ENCODE measurements around the gene KCNJ1. TPM values are rescaled to one million over a fixed set of nuclear protein-coding genes. Genes with fewer than 3 reads are reported as not detected.

KCNJ1 gene
- total and polyA plus RNA-seq, 12 donors = 0.01 to 0.29 (median 0.13) TPM; not detected in 7

- H3K27ac ChIP-seq = no peak overlapping the region
- intact Hi-C loops (cut with DNase I) = no loop called here
- no peaks in the 10 kb centered on the region for H3K4me1 ChIP-seq
- ATAC-seq = no peak
- TF ChIP-seq, protein P1, sequence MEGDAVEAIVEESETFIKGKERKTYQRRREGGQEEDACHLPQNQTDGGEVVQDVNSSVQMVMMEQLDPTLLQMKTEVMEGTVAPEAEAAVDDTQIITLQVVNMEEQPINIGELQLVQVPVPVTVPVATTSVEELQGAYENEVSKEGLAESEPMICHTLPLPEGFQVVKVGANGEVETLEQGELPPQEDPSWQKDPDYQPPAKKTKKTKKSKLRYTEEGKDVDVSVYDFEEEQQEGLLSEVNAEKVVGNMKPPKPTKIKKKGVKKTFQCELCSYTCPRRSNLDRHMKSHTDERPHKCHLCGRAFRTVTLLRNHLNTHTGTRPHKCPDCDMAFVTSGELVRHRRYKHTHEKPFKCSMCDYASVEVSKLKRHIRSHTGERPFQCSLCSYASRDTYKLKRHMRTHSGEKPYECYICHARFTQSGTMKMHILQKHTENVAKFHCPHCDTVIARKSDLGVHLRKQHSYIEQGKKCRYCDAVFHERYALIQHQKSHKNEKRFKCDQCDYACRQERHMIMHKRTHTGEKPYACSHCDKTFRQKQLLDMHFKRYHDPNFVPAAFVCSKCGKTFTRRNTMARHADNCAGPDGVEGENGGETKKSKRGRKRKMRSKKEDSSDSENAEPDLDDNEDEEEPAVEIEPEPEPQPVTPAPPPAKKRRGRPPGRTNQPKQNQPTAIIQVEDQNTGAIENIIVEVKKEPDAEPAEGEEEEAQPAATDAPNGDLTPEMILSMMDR (IDR thresholded peaks at IDR 0.05) = no peak
- H3K4me3 ChIP-seq = no peak overlapping the region
- peaks cover 0 to 6% (median 2%) of the 10 kb centered on the region in 7 donors for H3K27me3 ChIP-seq
- WGBS, 2 donors = 60 to 65% methylated on average over 3 of the region's 3 CpGs
- no peak for DNase-seq
- no peaks in the 10 kb centered on the region for H3K9me3 ChIP-seq
- no peaks in the 10 kb centered on the region for H3K36me3 ChIP-seq
Measured at GRCh38 chr11:128874427-128874826, 7.3 kb upstream of the KCNJ1 start.

DNA sequence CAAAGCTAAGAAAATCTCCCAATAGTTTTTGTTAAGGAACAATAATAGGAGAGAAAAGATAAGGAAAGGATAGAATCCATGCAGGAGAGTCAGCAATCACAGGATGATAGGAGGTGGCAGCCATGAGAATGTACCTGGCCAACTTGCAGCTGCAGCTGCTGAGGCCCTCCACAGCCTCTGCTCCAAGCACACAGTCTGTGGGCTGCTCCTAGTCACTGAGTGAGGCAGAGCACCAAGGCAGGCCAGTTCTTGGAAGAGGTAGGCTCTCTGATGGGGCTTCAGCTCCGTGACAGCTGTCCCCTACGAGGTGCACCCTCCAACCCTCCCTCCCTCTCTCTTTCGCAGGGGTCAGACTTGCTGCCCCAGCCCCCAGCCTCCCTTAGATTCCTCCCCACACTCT is 5.5 kb upstream of the KCNJ1 start:
- intact Hi-C loops (cut with DNase I) = no loop called here
- DNase-seq = no peak
- H3K27me3 ChIP-seq = peaks cover 0 to 5% (median 0%) of the 10 kb centered on the region in 7 donors
- H3K4me3 ChIP-seq = no peak overlapping the region
- WGBS, 2 donors = 85% methylated on average over 3 of the region's 3 CpGs
- H3K27ac ChIP-seq = no peak overlapping the region
- no peaks in the 10 kb centered on the region for H3K4me1 ChIP-seq
- no peak for ATAC-seq
- TF ChIP-seq, protein P1 (IDR thresholded peaks at IDR 0.05) = no peak
- H3K36me3 ChIP-seq = no peaks in the 10 kb centered on the region
- H3K9me3 ChIP-seq = no peaks in the 10 kb centered on the region

DNA sequence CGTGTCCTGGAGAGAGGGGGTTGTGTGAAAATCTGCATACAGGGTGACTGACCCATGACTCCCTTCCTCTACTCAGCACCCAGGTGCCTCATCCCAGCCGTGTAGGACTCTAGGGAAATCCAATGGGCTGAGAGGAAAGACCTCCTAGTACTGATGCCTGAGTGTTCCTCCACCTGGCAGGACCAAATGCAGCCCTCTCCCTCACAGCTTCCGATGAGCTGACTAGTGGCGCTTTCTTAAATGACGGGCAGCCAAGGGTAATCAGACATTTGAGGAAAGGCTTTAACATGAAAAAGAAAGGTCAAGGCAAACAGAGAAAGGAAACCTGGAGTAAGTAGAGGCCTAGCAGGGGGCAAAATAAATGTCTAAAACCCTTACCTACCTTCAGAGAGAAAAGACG is 5.0 kb upstream of the KCNJ1 start:
- WGBS, 2 donors = 79 to 88% methylated on average over 6 of the region's 6 CpGs
- intact Hi-C loops (cut with DNase I) = no loop called here
- Histone ChIP-seq H3K27me3 (peaks cover 0 to 5% (median 0%) of the 10 kb centered on the region in 7 donors), H3K27ac (no peak overlapping the region), H3K4me3 (no peak overlapping the region), H3K36me3 (no peaks in the 10 kb centered on the region), H3K4me1 (no peaks in the 10 kb centered on the region), H3K9me3 (no peaks in the 10 kb centered on the region)
- DNase-seq (no peak), ATAC-seq (no peak)
- TF ChIP-seq, protein P1 (IDR thresholded peaks at IDR 0.05) = no peak

DNA sequence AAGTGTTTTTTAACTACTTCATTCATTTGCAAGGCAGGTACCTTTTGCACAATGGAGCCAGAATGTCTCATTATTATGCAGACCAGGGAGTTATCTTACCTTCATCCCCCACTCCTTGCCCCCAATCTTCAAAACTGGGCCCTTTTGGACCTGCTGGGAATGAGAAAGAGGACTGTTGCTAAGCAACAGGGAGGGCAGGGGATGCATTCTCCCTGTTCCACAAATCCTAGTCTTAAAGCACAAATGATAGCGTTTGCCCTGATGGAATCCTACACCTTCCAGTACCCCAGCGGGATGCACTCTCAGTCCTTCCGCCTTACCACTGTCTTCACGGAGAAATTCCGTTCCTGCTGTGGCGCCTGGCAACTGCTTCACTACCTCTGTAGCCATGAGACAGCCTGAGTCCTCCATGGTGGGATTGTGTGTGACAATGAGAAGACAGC is 4.1 kb upstream of the KCNJ1 start:
- Histone ChIP-seq H3K9me3 (no peaks in the 10 kb centered on the region), H3K4me3 (no peak overlapping the region), H3K4me1 (no peaks in the 10 kb centered on the region), H3K27me3 (no peaks in the 10 kb centered on the region), H3K36me3 (no peaks in the 10 kb centered on the region), H3K27ac (no peak overlapping the region)
- intact Hi-C loops (cut with DNase I) = no loop called here
- TF ChIP-seq, protein P1 (IDR thresholded peaks at IDR 0.05) = no peak
- ATAC-seq = no peak
- WGBS, 2 donors = 80 to 82% methylated on average over 6 of the region's 6 CpGs
- DNase-seq = no peak

Data from heart right ventricle (tissue), 16 donors.